GM12878 (cell line): Measurements from ENCODE around the gene PAK6. TPM values are rescaled to one million over a fixed set of nuclear protein-coding genes. Genes with fewer than 3 reads are reported as not detected.
A peak's percentile ranks its signal among the peaks of the same experiment; 100 is the strongest.

Experiments used
- ATAC-seq: fragments of 200-7000 bp; cut with Tn5 transposase; 3 replicates; pipeline ENCODE4 v1.9.1; 2020; ENCODE audit warnings: mild to moderate bottlenecking, moderate library complexity
- Bru-seq: library from RNA; stranded (reverse); fragments of 400-500 nt; gene quantifications from one replicate; lab custom pipeline; 2021; lab: Mats Ljungman, UMichigan
- BruChase-seq, 2 experiments: library from RNA; stranded (reverse); fragments of 400-500 nt; gene quantifications; one replicate each; lab custom pipeline; 2021; lab: Mats Ljungman, UMichigan
- BruUV-seq: library from RNA; stranded (reverse); fragments of 400-500 nt; replicated peaks from 2 replicates; lab custom pipeline; 2021; lab: Mats Ljungman, UMichigan
- CTCF ChIA-PET: fragments of 300-600 bp; sonication (Branson Sonifier 250); formaldehyde crosslinking; extraction: SDS; loops from one replicate; lab custom pipeline; 2021; ENCODE audit warnings: inconsistent platforms; lab: Yijun Ruan, JAX
- POLR2A ChIA-PET: fragments of 350-600 bp; formaldehyde crosslinking; extraction: SDS; loops from one replicate; lab custom pipeline; 2021; ENCODE audit warnings: inconsistent platforms; lab: Charles Lee
- RAD21 ChIA-PET: fragments of 300-600 bp; sonication (Branson Sonifier 250); formaldehyde crosslinking; loops from one replicate; lab custom pipeline; 2023; ENCODE audit warnings: antibody characterized with exemption; ENCODE audit not compliant: unreplicated experiment; lab: Charles Lee
- SMC1A ChIA-PET: fragments of 300-600 bp; sonication (Branson Sonifier 250); formaldehyde crosslinking; loops from one replicate; lab custom pipeline; 2023; ENCODE audit not compliant: unreplicated experiment, uncharacterized antibody; lab: Charles Lee
- DNase-seq: peaks from one replicate; pipeline ENCODE4 v3.0.0-alpha.2; 2011; ENCODE audit warnings: low read depth, low spot score
- FAIRE-seq: peaks from 3 replicates; lab custom pipeline; 2011; peaks lifted over from hg19 to GRCh38; lab: Jason Lieb, UNC
- H2AFZ ChIP-seq: 2 replicates; pipeline ENCODE4 v1.6.0; 2011; ENCODE audit warnings: low read depth, low read length, control low read depth; ENCODE audit not compliant: control insufficient read depth
- H3K27ac ChIP-seq: 2 replicates; pipeline ENCODE4 v1.5.1; 2011; ENCODE audit warnings: control low read depth; ENCODE audit not compliant: control insufficient read depth, insufficient read depth
- H3K27me3 ChIP-seq, 2 experiments: replicated peaks in 1 of 2; 2 replicates each; pipeline versions ENCODE4 v1.6.0 to v1.6.1; 2011; ENCODE audit warnings: low read length in 1 of 2; ENCODE audit not compliant: control insufficient read depth in 2 of 2, insufficient read depth in 2 of 2
- H3K36me3 ChIP-seq, 2 experiments: 2 replicates each; pipeline ENCODE4 v1.5.1; 2011; ENCODE audit warnings: low read length in 1 of 2; ENCODE audit not compliant: control insufficient read depth in 2 of 2, insufficient read depth in 2 of 2
- H3K4me1 ChIP-seq: 2 replicates; pipeline ENCODE4 v1.6.1; 2011; ENCODE audit warnings: mild to moderate bottlenecking, low read length, moderate library complexity, mixed read lengths; ENCODE audit not compliant: control insufficient read depth, insufficient read depth
- H3K4me2 ChIP-seq: 2 replicates; pipeline ENCODE4 v1.6.0; 2011; ENCODE audit warnings: control low read depth; ENCODE audit not compliant: control insufficient read depth, insufficient read depth
- H3K4me3 ChIP-seq: fragments of 200-600 bp; sonication (generic); 2 replicates; pipeline ENCODE4 v1.5.1; 2016
- H3K79me2 ChIP-seq: 2 replicates; pipeline ENCODE4 v1.6.0; 2011; ENCODE audit warnings: low read length; ENCODE audit not compliant: control insufficient read depth, insufficient read depth
- H3K9ac ChIP-seq: 2 replicates; pipeline ENCODE4 v1.8.0; 2011; ENCODE audit warnings: low read length, control low read depth, mixed read lengths; ENCODE audit not compliant: control insufficient read depth, insufficient read depth
- H3K9me3 ChIP-seq: replicated peaks from 3 replicates; pipeline ENCODE4 v1.5.1; 2011; ENCODE audit warnings: mild to moderate bottlenecking, low read length; ENCODE audit not compliant: control insufficient read depth, insufficient read depth
- H4K20me1 ChIP-seq: 2 replicates; pipeline ENCODE4 v1.6.0; 2011; ENCODE audit not compliant: control insufficient read depth, insufficient read depth
- BHLHE40 ChIP-seq, 2 experiments: fragments of 450-650 bp in 1 of 2; IDR thresholded peaks; 2 replicates each; pipeline ENCODE4 v1.6.1; 2011 to 2017; ENCODE audit warnings: low read depth in 2 of 2, borderline replicate concordance in 1 of 2, improper control_type of control experiment in 1 of 2, low read length in 1 of 2, mild to moderate bottlenecking in 1 of 2
- BMI1 ChIP-seq: fragments of 450-650 bp; IDR thresholded peaks from 2 replicates; pipeline ENCODE4 v1.6.1; 2016; ENCODE audit warnings: mild to moderate bottlenecking, moderate library complexity, borderline replicate concordance
- CHD2 ChIP-seq: IDR thresholded peaks from 2 replicates; pipeline ENCODE4 v1.6.1; 2011; ENCODE audit warnings: low read depth, low read length, improper control_type of control experiment, borderline replicate concordance
- DPF2 ChIP-seq: fragments of 450-650 bp; IDR thresholded peaks from 2 replicates; pipeline ENCODE4 v1.6.1; 2017; ENCODE audit warnings: mild to moderate bottlenecking
- EP300 ChIP-seq, 2 experiments: fragments of 150-350 bp in 1 of 2; IDR thresholded peaks; 2 replicates each; pipeline ENCODE4 v1.6.1; 2011 to 2012; ENCODE audit warnings: low read depth in 2 of 2, low read length in 2 of 2, borderline replicate concordance in 1 of 2, improper control_type of control experiment in 1 of 2, inconsistent platforms in 1 of 2; ENCODE audit not compliant: control insufficient read depth in 1 of 2
- HDAC6 ChIP-seq: fragments of 200-600 bp; sonication (generic); IDR thresholded peaks from one replicate; pipeline ENCODE4 v1.8.0; 2017; ENCODE audit warnings: antibody characterized with exemption; ENCODE audit not compliant: unreplicated experiment
- IKZF1 ChIP-seq: fragments of 450-650 bp; conservative IDR thresholded peaks from 2 replicates; pipeline ENCODE4 v1.6.1; 2017; ENCODE audit warnings: antibody characterized with exemption, mild to moderate bottlenecking
- PAX5 ChIP-seq: IDR thresholded peaks from 2 replicates; pipeline ENCODE4 v1.6.1; 2011; ENCODE audit warnings: low read depth, low read length, borderline replicate concordance
- POLR2AphosphoS2 ChIP-seq: IDR thresholded peaks from 2 replicates; pipeline ENCODE4 v1.6.1; 2011; ENCODE audit warnings: low read depth, mild to moderate bottlenecking, low read length, improper control_type of control experiment, moderate library complexity
- POU2F2 ChIP-seq: IDR thresholded peaks from 3 replicates; pipeline ENCODE4 v1.6.1; 2011; ENCODE audit warnings: low read depth, mild to moderate bottlenecking, low read length, borderline replicate concordance
- TBL1XR1 ChIP-seq: IDR thresholded peaks from 2 replicates; pipeline ENCODE4 v1.6.1; 2012; ENCODE audit warnings: low read depth, low read length, improper control_type of control experiment
- TCF12 ChIP-seq: IDR thresholded peaks from 2 replicates; pipeline ENCODE4 v1.6.1; 2011; ENCODE audit warnings: low read depth, mild to moderate bottlenecking, low read length
- ZNF24 ChIP-seq: fragments of 450-650 bp; IDR thresholded peaks from 2 replicates; pipeline ENCODE4 v1.6.1; 2017; ENCODE audit warnings: antibody characterized with exemption, mild to moderate bottlenecking
- WGBS: methylation state at CpG from one replicate; pipeline ENCODE4 v1.1.6; 2016; ENCODE audit warnings: low lambda C conversion rate; ENCODE audit not compliant: insufficient replicate concordance, insufficient coverage; ENCODE audit errors: missing lambda C conversion rate; 5-methylcytosine and 5-hydroxymethylcytosine counted together
- in situ Hi-C: fragments of 300-500 bp; cut with MboI; formaldehyde crosslinking; loops from 9 replicates; pipeline ENCODE4 v1.14.3; 2018; ENCODE audit warnings: mixed read lengths
- intact Hi-C: fragments of 100-400 bp; cut with micrococcal nuclease; formaldehyde crosslinking; loops from one replicate; pipeline ENCODE4 v1.14.2; 2022; ENCODE audit not compliant: unreplicated experiment
- long read RNA-seq, 2 experiments: library from polyadenylated mRNA; unstranded; transcript quantifications; one replicate each; pipeline ENCODE4 v2.0.0, GENCODE V29; 2019 to 2020
- polyA minus RNA-seq, 3 experiments: library from RNA; depleted of rRNA, polyadenylated mRNA; stranded (reverse); fragments of >200 nt; gene quantifications; 2 replicates each; pipeline ENCODE4 v1.2.3, GENCODE V29; 2011
- polyA plus RNA-seq, 11 experiments: library from polyadenylated mRNA; depleted of rRNA in 4 of 11; unstranded in 6 of 11; stranded (reverse) in 5 of 11; fragments of >200 nt; fragmentation: Nextera tagmentation in 4 of 11; fragmentation: Illumina TruSeq in 1 of 11; extraction: Ambion mirVana in 4 of 11; extraction: Trizol in 1 of 11; gene quantifications; 1 replicate in 1 of 11; 2 replicates in 10 of 11; pipeline versions ENCODE4 v1.2.1 to v1.2.3, GENCODE V29; 2011 to 2016; ENCODE audit warnings: inconsistent platforms in 2 of 11, missing spikeins in 2 of 11, low read depth in 1 of 11
- total RNA-seq, 4 experiments: library from RNA; depleted of rRNA in 3 of 4; stranded (reverse); fragments of >200 nt in 3 of 4; fragmentation: Illumina TruSeq in 1 of 4; extraction: Trizol in 1 of 4; gene quantifications; 2 replicates each; pipeline versions ENCODE4 v1.2.1 to v1.2.3, GENCODE V29; 2013 to 2021
- TF ChIP-seq, protein P1 (sequence below): fragments of 450-650 bp; IDR thresholded peaks from 2 replicates; pipeline ENCODE4 v1.6.1; 2016; ENCODE audit warnings: mild to moderate bottlenecking, moderate library complexity, borderline replicate concordance

Gene PAK6
- 2.2 and 2.5 TPM in 2 replicates for total RNA-seq (2013; cell fraction: nucleolus; rRNA removed)
- total RNA-seq (2014; rRNA removed) (0.40 and 1.2 TPM in 2 replicates), total RNA-seq (2014; rRNA removed; fragmentation: Illumina TruSeq; extraction: Trizol) (0.14 and 0.36 TPM in 2 replicates), total RNA-seq (2021) (0.59 and 0.77 TPM in 2 replicates), polyA plus RNA-seq (2011; rRNA removed) (0.03 and 0.07 TPM in 2 replicates), polyA plus RNA-seq (2014; fragmentation: Illumina TruSeq; extraction: Trizol) (0.16 and 0.25 TPM in 2 replicates), polyA plus RNA-seq (2014; fragmentation: Nextera tagmentation; extraction: Ambion mirVana) (under 1 TPM in 1 of 2 experiments, not detected in 1; 0.07 TPM), polyA plus RNA-seq (2014; rRNA removed) (0.92 and 1.3 TPM in 2 replicates), polyA plus RNA-seq (2016; fragmentation: Nextera tagmentation; extraction: Ambion mirVana) (under 1 TPM in 1 of 2 experiments, not detected in 1; 0.27 TPM), polyA minus RNA-seq (2011; rRNA and poly(A)+ RNA removed) (0.26 and 0.37 TPM in 2 replicates), Bru-seq, nascent RNA (percentile 21 among the genes with signal in this experiment), BruChase-seq, experiment 1, labeled RNA remaining after a 6-hour chase (percentile 45 among the genes with signal in this experiment), BruChase-seq, experiment 2, labeled RNA remaining after a 2-hour chase (percentile 45 among the genes with signal in this experiment)
- 0.14 TPM for polyA plus RNA-seq (2011; ENCODE audit: low read depth)
- polyA plus RNA-seq (2011; cell fraction: cytosol; rRNA removed) = 0.28 and 0.38 TPM in 2 replicates
- polyA plus RNA-seq (2011; cell fraction: nucleus; rRNA removed) = 0.15 and 0.51 TPM in 2 replicates
- 0.27 and 0.30 TPM in 2 replicates for polyA plus RNA-seq (2012)
- not detected in 2 replicates for polyA minus RNA-seq (2011; cell fraction: cytosol; rRNA and poly(A)+ RNA removed)
- polyA minus RNA-seq (2011; cell fraction: nucleus; rRNA and poly(A)+ RNA removed) = 0.73 and 1.3 TPM in 2 replicates
- long read RNA-seq, experiment 1, partial matches to known transcripts = 0 of 1 reads
- long read RNA-seq, experiment 1, other reads (novel, unspliced or antisense) = 1 of 1 reads
- long read RNA-seq, experiment 2 = 0 reads

DNA sequence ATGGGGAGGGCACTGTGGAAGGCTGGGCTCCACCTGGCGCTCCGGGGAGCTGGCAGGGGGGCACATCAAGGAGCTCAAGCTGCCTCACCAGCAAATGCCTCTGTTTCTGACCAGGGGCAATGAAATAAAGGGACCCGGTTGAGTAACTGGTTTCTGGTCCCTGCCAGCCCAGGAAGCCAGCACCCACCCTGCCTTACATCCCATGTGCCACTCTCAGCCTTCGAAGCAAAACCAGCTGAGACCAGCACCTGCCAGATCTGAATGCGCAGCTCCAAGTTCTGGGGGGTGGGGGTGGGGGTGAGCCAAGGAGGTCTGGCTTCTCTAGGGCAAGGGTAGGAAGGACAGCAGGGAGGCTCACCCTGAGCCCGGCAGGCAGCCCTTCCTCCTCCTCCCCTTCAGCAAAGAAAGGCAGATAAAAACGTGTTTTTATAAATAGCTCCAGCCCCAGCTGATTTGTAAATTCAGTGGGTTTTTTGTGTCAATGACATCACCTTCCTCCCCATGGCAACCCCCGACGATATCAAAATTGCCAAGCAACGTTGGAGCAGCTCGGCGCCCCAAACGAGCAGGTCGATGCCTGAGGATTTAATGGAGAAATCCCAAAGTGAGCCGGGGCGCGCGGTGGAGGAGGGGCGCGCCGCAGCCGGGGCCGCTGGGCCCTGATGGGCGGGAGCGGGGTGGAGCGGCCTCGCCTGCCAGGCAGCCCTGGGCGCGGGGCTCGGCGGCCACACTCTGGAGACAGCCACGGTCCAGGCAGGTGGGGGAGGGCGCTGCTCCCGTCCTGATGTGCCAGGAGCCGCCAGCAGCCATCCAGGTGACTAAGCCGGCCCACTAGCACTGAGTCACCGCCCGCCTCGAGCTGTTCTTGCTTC is at the start of gene PAK6:
TSS of gene PAK6 (plus strand) at position 532 of the 872 bp plus-strand sequence. CDS start 25,723 bp downstream, outside the sequence.
- ChIA-PET CTCF (interaction anchor here (0.8 to 2.2 kb wide), 9 partner anchors 9 to 193 kb away, joined by 3 to 15 read pairs (median 4); no protein-coding TSS in a partner anchor), POLR2A (interaction anchor here (0.6 to 1.3 kb wide), 2 partner anchors 193 to 780 kb away, joined by 3 to 6 read pairs; no protein-coding TSS in a partner anchor), SMC1A (interaction anchor here (0.6 to 1.5 kb wide), 4 partner anchors 28 to 193 kb away, joined by 3 to 7 read pairs (median 4); no protein-coding TSS in a partner anchor), RAD21 (interaction anchor here (0.6 to 1.7 kb wide), 5 partner anchors 21 to 559 kb away, joined by 3 to 6 read pairs (median 4); no protein-coding TSS in a partner anchor)
- H3K4me2 ChIP-seq = peak within 1 kb of the TSS; percentile 73
- DNase-seq (no peak), ATAC-seq (peak; percentile 61), FAIRE-seq (no peak)
- no peaks in the 10 kb centered on the region for H3K79me2 ChIP-seq
- intact Hi-C loops (no loop called here), in situ Hi-C loops (no loop called here)
- no peaks in the 10 kb centered on the region; a peak in 1 of 4 replicates for H3K27me3 ChIP-seq
- peaks cover 10% of the 10 kb centered on the region for H3K4me1 ChIP-seq
- BruUV-seq = no TSS peak
- peak within 1 kb of the TSS; percentile 55 for H3K4me3 ChIP-seq
- H3K9me3 ChIP-seq = no peaks in the 10 kb centered on the region
- no peak within 1 kb of the TSS for H3K27ac ChIP-seq
- no peaks in the 10 kb centered on the region for H4K20me1 ChIP-seq
- 3% methylated on average over 38 of the region's 39 CpGs for WGBS
- H3K9ac ChIP-seq = no peak within 1 kb of the TSS
- H2AFZ ChIP-seq = peak within 1 kb of the TSS; percentile 24; the same call in 1 of the 2 replicates
- H3K36me3 ChIP-seq = peaks cover 0 to 1% of the 10 kb centered on the region in 2 experiments; a peak in 1 of 4 replicates
- TF ChIP-seq IKZF1 (peak; percentile 54), BMI1 (peak; percentile 41; the same call in 1 of the 2 replicates), TBL1XR1 (no peak), TCF12 (no peak), HDAC6 (no peak), CHD2 (no peak), POLR2AphosphoS2 (no peak), POU2F2 (peak; percentile 31; the same call in 1 of the 3 replicates), ZNF24 (no peak), EP300 (IDR thresholded peaks at IDR 0.05; ENCODE audit: borderline replicate concordance in 1 of 2, control insufficient read depth in 1 of 2, low read depth in 2 of 2, low read length in 2 of 2) (no peak), DPF2 (peak; percentile 24; the same call in 1 of the 2 replicates), PAX5 (no peak), BHLHE40 (IDR thresholded peaks at IDR 0.05; ENCODE audit: borderline replicate concordance in 1 of 2, low read depth in 2 of 2, low read length in 1 of 2) (0 out of 4 replicates have a peak, but pooled peaks of 1 of the 2 experiments have one; percentile 18)
- TF ChIP-seq, protein P1, sequence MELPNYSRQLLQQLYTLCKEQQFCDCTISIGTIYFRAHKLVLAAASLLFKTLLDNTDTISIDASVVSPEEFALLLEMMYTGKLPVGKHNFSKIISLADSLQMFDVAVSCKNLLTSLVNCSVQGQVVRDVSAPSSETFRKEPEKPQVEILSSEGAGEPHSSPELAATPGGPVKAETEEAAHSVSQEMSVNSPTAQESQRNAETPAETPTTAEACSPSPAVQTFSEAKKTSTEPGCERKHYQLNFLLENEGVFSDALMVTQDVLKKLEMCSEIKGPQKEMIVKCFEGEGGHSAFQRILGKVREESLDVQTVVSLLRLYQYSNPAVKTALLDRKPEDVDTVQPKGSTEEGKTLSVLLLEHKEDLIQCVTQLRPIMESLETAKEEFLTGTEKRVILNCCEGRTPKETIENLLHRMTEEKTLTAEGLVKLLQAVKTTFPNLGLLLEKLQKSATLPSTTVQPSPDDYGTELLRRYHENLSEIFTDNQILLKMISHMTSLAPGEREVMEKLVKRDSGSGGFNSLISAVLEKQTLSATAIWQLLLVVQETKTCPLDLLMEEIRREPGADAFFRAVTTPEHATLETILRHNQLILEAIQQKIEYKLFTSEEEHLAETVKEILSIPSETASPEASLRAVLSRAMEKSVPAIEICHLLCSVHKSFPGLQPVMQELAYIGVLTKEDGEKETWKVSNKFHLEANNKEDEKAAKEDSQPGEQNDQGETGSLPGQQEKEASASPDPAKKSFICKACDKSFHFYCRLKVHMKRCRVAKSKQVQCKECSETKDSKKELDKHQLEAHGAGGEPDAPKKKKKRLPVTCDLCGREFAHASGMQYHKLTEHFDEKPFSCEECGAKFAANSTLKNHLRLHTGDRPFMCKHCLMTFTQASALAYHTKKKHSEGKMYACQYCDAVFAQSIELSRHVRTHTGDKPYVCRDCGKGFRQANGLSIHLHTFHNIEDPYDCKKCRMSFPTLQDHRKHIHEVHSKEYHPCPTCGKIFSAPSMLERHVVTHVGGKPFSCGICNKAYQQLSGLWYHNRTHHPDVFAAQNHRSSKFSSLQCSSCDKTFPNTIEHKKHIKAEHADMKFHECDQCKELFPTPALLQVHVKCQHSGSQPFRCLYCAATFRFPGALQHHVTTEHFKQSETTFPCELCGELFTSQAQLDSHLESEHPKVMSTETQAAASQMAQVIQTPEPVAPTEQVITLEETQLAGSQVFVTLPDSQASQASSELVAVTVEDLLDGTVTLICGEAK = no peak
